HepG2 (cell line): ENCODE data around the gene TTN. TPM values are rescaled to one million over a fixed set of nuclear protein-coding genes. Genes with fewer than 3 reads are reported as not detected.

Experiments used
- ATAC-seq: fragments of 200-7000 bp; cut with Tn5 transposase; 3 replicates; pipeline ENCODE4 v1.9.1; 2020; ENCODE audit warnings: mild to moderate bottlenecking, moderate library complexity
- BruUV-seq: library from RNA; stranded (reverse); fragments of 400-500 nt; replicated peaks from 2 replicates; lab custom pipeline; 2021; lab: Mats Ljungman, UMichigan
- CTCF ChIA-PET: fragments of 300-600 bp; formaldehyde crosslinking; extraction: SDS; loops from one replicate; lab custom pipeline; 2021; ENCODE audit warnings: low total read pairs, inconsistent platforms, low intra/inter-chr PET ratio; lab: Yijun Ruan, JAX
- POLR2A ChIA-PET: fragments of 350-600 bp; sonication (Branson Sonifier 250); formaldehyde crosslinking; loops from one replicate; lab custom pipeline; 2020; ENCODE audit warnings: antibody characterized with exemption, inconsistent platforms; lab: Yijun Ruan, JAX
- DNase-seq: peaks from one replicate; pipeline ENCODE4 v3.0.0-alpha.2; 2015; ENCODE audit warnings: low spot score
- FAIRE-seq: peaks from 3 replicates; lab custom pipeline; 2011; peaks lifted over from hg19 to GRCh38; lab: Jason Lieb, UNC
- H2AFZ ChIP-seq: one replicate; pipeline ENCODE4 v1.6.1; 2011; ENCODE audit warnings: low read length, inconsistent platforms
- H3K27ac ChIP-seq: fragments of 300-600 bp; 3 replicates; pipeline ENCODE4 v1.8.0; 2011; ENCODE audit warnings: mixed run types, mild to moderate bottlenecking, mixed read lengths, low read length, inconsistent platforms; ENCODE audit not compliant: insufficient read depth; ENCODE audit errors: extremely low read length
- H3K27me3 ChIP-seq, 2 experiments: fragments of 200-600 bp in 1 of 2; 2 replicates in 1 of 2; 3 replicates in 1 of 2; pipeline versions ENCODE4 v1.6.0 to v1.8.0; 2011; ENCODE audit warnings: low read length in 2 of 2, mild to moderate bottlenecking in 2 of 2, moderate library complexity in 2 of 2, inconsistent platforms in 1 of 2; ENCODE audit not compliant: insufficient read depth in 2 of 2, control insufficient read depth in 1 of 2
- H3K36me3 ChIP-seq, 2 experiments: fragments of 200-600 bp in 1 of 2; replicated peaks in 1 of 2; 2 replicates in 1 of 2; 3 replicates in 1 of 2; pipeline versions ENCODE4 v1.5.1 to v1.8.0; 2011; ENCODE audit warnings: low read length in 2 of 2, inconsistent platforms in 1 of 2; ENCODE audit not compliant: insufficient read depth in 2 of 2, control insufficient read depth in 1 of 2
- H3K4me1 ChIP-seq: 2 replicates; pipeline ENCODE4 v1.5.1; 2012; ENCODE audit warnings: low read length, inconsistent platforms; ENCODE audit not compliant: insufficient read depth
- H3K4me2 ChIP-seq: 2 replicates; pipeline ENCODE4 v1.6.0; 2011; ENCODE audit warnings: low read depth, low read length, inconsistent platforms
- H3K4me3 ChIP-seq, 3 experiments: fragments of 200-600 bp in 1 of 3; sonication (generic), shearing (Covaris generic) in 1 of 3; replicated peaks in 1 of 3; 2 replicates each; pipeline ENCODE4 v1.5.1; 2011 to 2016; ENCODE audit warnings: low read length in 3 of 3, inconsistent platforms in 2 of 3, low read depth in 2 of 3, mild to moderate bottlenecking in 2 of 3, control low read depth in 1 of 3, mixed read lengths in 1 of 3; ENCODE audit not compliant: insufficient read depth in 1 of 3
- H3K79me2 ChIP-seq: one replicate; pipeline ENCODE4 v1.6.1; 2011; ENCODE audit warnings: low read length, inconsistent platforms; ENCODE audit not compliant: insufficient read depth
- H3K9ac ChIP-seq: 2 replicates; pipeline ENCODE4 v1.6.0; 2011; ENCODE audit warnings: mild to moderate bottlenecking, low read depth, low read length, inconsistent platforms; ENCODE audit not compliant: insufficient read depth
- H3K9me3 ChIP-seq: 2 replicates; pipeline ENCODE4 v1.5.1; 2012; ENCODE audit warnings: mild to moderate bottlenecking, low read length
- H4K20me1 ChIP-seq: 2 replicates; pipeline ENCODE4 v1.6.0; 2011; ENCODE audit warnings: inconsistent platforms, mild to moderate bottlenecking, low read length, moderate library complexity; ENCODE audit not compliant: insufficient read depth
- AHR ChIP-seq: IDR thresholded peaks from 2 replicates; pipeline ENCODE4 v1.6.1; 2018; ENCODE audit warnings: missing genetic modification reagents, missing compliant biosample characterization
- CBX1 ChIP-seq: IDR thresholded peaks from one replicate; pipeline ENCODE4 v1.6.1; 2016; ENCODE audit warnings: antibody characterized with exemption, low read depth
- FLYWCH1 ChIP-seq: sonication (generic); formaldehyde crosslinking; IDR thresholded peaks from 2 replicates; pipeline ENCODE4 v1.8.1; 2023; ENCODE audit warnings: mild to moderate bottlenecking, missing genetic modification reagents
- FUBP1 ChIP-seq: sonication (generic); formaldehyde crosslinking; IDR thresholded peaks from 2 replicates; pipeline ENCODE4 v1.5.1; 2020; ENCODE audit warnings: missing genetic modification reagents, mild to moderate bottlenecking, borderline replicate concordance
- HNRNPK ChIP-seq: fragments of 200-400 bp; formaldehyde crosslinking; IDR thresholded peaks from 2 replicates; pipeline ENCODE4 v1.6.1; 2018; ENCODE audit warnings: low read length, low read depth, moderate library complexity, mild to moderate bottlenecking; ENCODE audit not compliant: poor library complexity, severe bottlenecking
- HNRNPLL ChIP-seq: fragments of 200-400 bp; formaldehyde crosslinking; IDR thresholded peaks from 2 replicates; pipeline ENCODE4 v1.6.1; 2017; ENCODE audit warnings: mild to moderate bottlenecking, low read depth, low read length; ENCODE audit not compliant: poor library complexity, severe bottlenecking
- KDM3A ChIP-seq: IDR thresholded peaks from 2 replicates; pipeline ENCODE4 v1.6.1; 2018; ENCODE audit warnings: low read depth, missing compliant biosample characterization
- KDM5A ChIP-seq: fragments of 200-600 bp; sonication (generic); IDR thresholded peaks from 2 replicates; pipeline ENCODE4 v1.7.0; 2018; ENCODE audit warnings: antibody characterized with exemption, mild to moderate bottlenecking, low read length, borderline replicate concordance
- MAFF ChIP-seq: IDR thresholded peaks from 2 replicates; pipeline ENCODE4 v1.6.1; 2011; ENCODE audit warnings: low read depth, low read length, improper control_type of control experiment
- POLR2AphosphoS2 ChIP-seq: IDR thresholded peaks from 2 replicates; pipeline ENCODE4 v1.6.1; 2011; ENCODE audit warnings: low read depth, low read length, improper control_type of control experiment
- TFAP4 ChIP-seq: sonication (generic); IDR thresholded peaks from 2 replicates; pipeline ENCODE4 v1.6.1; 2016; ENCODE audit warnings: low read depth, borderline replicate concordance
- YY1 ChIP-seq: IDR thresholded peaks from 2 replicates; pipeline ENCODE4 v1.6.1; 2011; ENCODE audit warnings: low read length, low read depth, moderate library complexity, mild to moderate bottlenecking; ENCODE audit not compliant: insufficient read depth, insufficient replicate concordance
- ZNF235 ChIP-seq: sonication (generic); formaldehyde crosslinking; IDR thresholded peaks from 2 replicates; pipeline ENCODE4 v1.8.1; 2023; ENCODE audit warnings: mild to moderate bottlenecking, missing genetic modification reagents, borderline replicate concordance
- ZNF263 ChIP-seq: sonication (generic); formaldehyde crosslinking; IDR thresholded peaks from 2 replicates; pipeline ENCODE4 v1.4.0; 2020; ENCODE audit warnings: missing genetic modification reagents
- ZNF543 ChIP-seq: sonication (generic); formaldehyde crosslinking; IDR thresholded peaks from 2 replicates; pipeline ENCODE4 v1.4.0; 2020; ENCODE audit warnings: mild to moderate bottlenecking, missing genetic modification reagents
- ZNF569 ChIP-seq: sonication (generic); formaldehyde crosslinking; IDR thresholded peaks from 2 replicates; pipeline ENCODE4 v1.5.0; 2020; ENCODE audit warnings: mild to moderate bottlenecking, missing genetic modification reagents, moderate library complexity, borderline replicate concordance
- ZNF670 ChIP-seq: sonication (generic); formaldehyde crosslinking; IDR thresholded peaks from 2 replicates; pipeline ENCODE4 v1.8.0; 2022; ENCODE audit warnings: mild to moderate bottlenecking, missing genetic modification reagents, borderline replicate concordance
- ZNF75D ChIP-seq: sonication (generic); formaldehyde crosslinking; IDR thresholded peaks from 2 replicates; pipeline ENCODE4 v1.8.1; 2023; ENCODE audit warnings: missing genetic modification reagents, mild to moderate bottlenecking, borderline replicate concordance
- ZSCAN12 ChIP-seq: sonication (generic); formaldehyde crosslinking; IDR thresholded peaks from 2 replicates; pipeline ENCODE4 v1.9.0; 2021; ENCODE audit warnings: mild to moderate bottlenecking, missing genetic modification reagents
- WGBS: methylation state at CpG from one replicate; pipeline ENCODE4 v1.1.6; 2017; ENCODE audit warnings: low lambda C conversion rate; 5-methylcytosine and 5-hydroxymethylcytosine counted together
- in situ Hi-C: cut with HindIII; loops from 2 replicates; pipeline ENCODE4 v1.10.0; 2017; ENCODE audit warnings: low pct_unique_long_range_greater_than_20kb; ENCODE audit not compliant: extremely low pct_ligation_motif_present
- intact Hi-C: fragments of 100-400 bp; cut with micrococcal nuclease; formaldehyde crosslinking; loops from one replicate; pipeline ENCODE4 v1.10.0; 2022; ENCODE audit not compliant: unreplicated experiment
- polyA plus RNA-seq, 8 experiments: library from polyadenylated mRNA; depleted of rRNA in 3 of 8; stranded (reverse) in 7 of 8; unstranded in 1 of 8; fragments of >200 nt; fragmentation: Illumina TruSeq in 4 of 8; extraction: Trizol in 4 of 8; gene quantifications; 2 replicates each; pipeline versions ENCODE4 v1.2.1 to v1.2.3, GENCODE V29; 2011 to 2016; ENCODE audit warnings: low read depth in 4 of 8, missing spikeins in 1 of 8, mixed read lengths in 1 of 8; ENCODE audit not compliant: insufficient read depth in 1 of 8
- total RNA-seq, 5 experiments: library from RNA; depleted of rRNA; stranded (reverse); fragments of >200 nt; fragmentation: Illumina TruSeq; extraction: Trizol; gene quantifications; 2 replicates each; pipeline ENCODE4 v1.2.3, GENCODE V29; 2016; ENCODE audit warnings: low read depth in 1 of 5

The TTN gene
- total and polyA plus RNA-seq, 2 of the 13 experiments (the other 11 are each of a cell fraction or from before 2014, with no cell fraction given) = under 0.01 TPM

GRCh38 chr2:178723786-178724346, 83.4 kb downstream of the TTN start:
- DNase-seq (no peak), ATAC-seq (no peak), FAIRE-seq (no peak)
- Histone ChIP-seq H3K36me3 (no peaks in the 10 kb centered on the region), H3K79me2 (no peaks in the 10 kb centered on the region), H3K9me3 (no peaks in the 10 kb centered on the region), H3K27me3 (peaks cover 0 to 8% of the 10 kb centered on the region in 2 experiments; a peak in 1 of 5 replicates), H3K4me2 (no peak overlapping the region), H3K9ac (no peak overlapping the region), H4K20me1 (no peaks in the 10 kb centered on the region), H3K27ac (no peak overlapping the region), H3K4me3 (no peak overlapping the region), H2AFZ (no peak overlapping the region), H3K4me1 (no peaks in the 10 kb centered on the region)
- no peak for TF ChIP-seq AHR (CRISPR knock-in tag)
- TF ChIP-seq ZSCAN12 (CRISPR knock-in tag) = no peak
- no peak for TF ChIP-seq FUBP1 (CRISPR knock-in tag)
- no peak for TF ChIP-seq ZNF235 (CRISPR knock-in tag)
- TF ChIP-seq YY1 = no peak
- no peak for TF ChIP-seq ZNF543 (CRISPR knock-in tag)
- no peak for TF ChIP-seq KDM3A (CRISPR knock-in tag)
- TF ChIP-seq CBX1 = no peak
- no peak for TF ChIP-seq ZNF75D
- TF ChIP-seq POLR2AphosphoS2 = no peak
- TF ChIP-seq HNRNPK = no peak
- no peak for TF ChIP-seq TFAP4
- no peak for TF ChIP-seq FLYWCH1 (CRISPR knock-in tag)
- TF ChIP-seq ZNF263 (CRISPR knock-in tag) = no peak
- TF ChIP-seq ZNF569 (CRISPR knock-in tag) = no peak
- TF ChIP-seq HNRNPLL = no peak
- no peak for TF ChIP-seq ZNF670 (CRISPR knock-in tag)
- TF ChIP-seq KDM5A = no peak
- TF ChIP-seq MAFF = no peak
- ChIA-PET POLR2A (no interaction called here), CTCF (no interaction called here)
- in situ Hi-C loops (no loop called here), intact Hi-C loops (no loop called here)
- WGBS = 26% methylated on average over 5 of the region's 5 CpGs
- BruUV-seq = no TSS peak
